GM06990 (cell line): ENCODE measurements around the gene NAGS.
"Not testable (repeated sequence)": the region's sequence is repeated elsewhere in the genome, so short reads cannot be mapped to it uniquely, and the experiment has no call there.

Experiments
- DNase-seq: peaks from one replicate; pipeline ENCODE4 v3.0.0-alpha.2; 2011; ENCODE audit not compliant: insufficient read length; ENCODE audit errors: extremely low read depth
- H3K27me3 ChIP-seq: replicated peaks from 2 replicates; pipeline ENCODE4 v1.6.0; 2011; ENCODE audit warnings: low read length; ENCODE audit not compliant: control insufficient read depth, insufficient read depth
- H3K36me3 ChIP-seq: 2 replicates; pipeline ENCODE4 v1.5.1; 2011; ENCODE audit warnings: low read length; ENCODE audit not compliant: control insufficient read depth, insufficient read depth
- H3K4me3 ChIP-seq: replicated peaks from 2 replicates; pipeline ENCODE4 v1.5.1; 2011; ENCODE audit warnings: low read depth, mild to moderate bottlenecking, control low read depth, low read length
- TF ChIP-seq, protein P1 (sequence below): IDR thresholded peaks from 2 replicates; pipeline ENCODE4 v1.5.1; 2011; ENCODE audit warnings: low read length, control low read depth, mild to moderate bottlenecking, inconsistent platforms; ENCODE audit not compliant: insufficient read depth, poor library complexity, severe bottlenecking

The NAGS gene

GRCh38 chr17:44012874-44013273, 8.5 kb downstream of the NAGS start:
- H3K36me3 ChIP-seq: peaks cover 10% of the 10 kb centered on the region
- no peak for DNase-seq
- TF ChIP-seq, protein P1, sequence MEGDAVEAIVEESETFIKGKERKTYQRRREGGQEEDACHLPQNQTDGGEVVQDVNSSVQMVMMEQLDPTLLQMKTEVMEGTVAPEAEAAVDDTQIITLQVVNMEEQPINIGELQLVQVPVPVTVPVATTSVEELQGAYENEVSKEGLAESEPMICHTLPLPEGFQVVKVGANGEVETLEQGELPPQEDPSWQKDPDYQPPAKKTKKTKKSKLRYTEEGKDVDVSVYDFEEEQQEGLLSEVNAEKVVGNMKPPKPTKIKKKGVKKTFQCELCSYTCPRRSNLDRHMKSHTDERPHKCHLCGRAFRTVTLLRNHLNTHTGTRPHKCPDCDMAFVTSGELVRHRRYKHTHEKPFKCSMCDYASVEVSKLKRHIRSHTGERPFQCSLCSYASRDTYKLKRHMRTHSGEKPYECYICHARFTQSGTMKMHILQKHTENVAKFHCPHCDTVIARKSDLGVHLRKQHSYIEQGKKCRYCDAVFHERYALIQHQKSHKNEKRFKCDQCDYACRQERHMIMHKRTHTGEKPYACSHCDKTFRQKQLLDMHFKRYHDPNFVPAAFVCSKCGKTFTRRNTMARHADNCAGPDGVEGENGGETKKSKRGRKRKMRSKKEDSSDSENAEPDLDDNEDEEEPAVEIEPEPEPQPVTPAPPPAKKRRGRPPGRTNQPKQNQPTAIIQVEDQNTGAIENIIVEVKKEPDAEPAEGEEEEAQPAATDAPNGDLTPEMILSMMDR: no peak
- no peak overlapping the region for H3K4me3 ChIP-seq
- H3K27me3 ChIP-seq: no peaks in the 10 kb centered on the region

DNA sequence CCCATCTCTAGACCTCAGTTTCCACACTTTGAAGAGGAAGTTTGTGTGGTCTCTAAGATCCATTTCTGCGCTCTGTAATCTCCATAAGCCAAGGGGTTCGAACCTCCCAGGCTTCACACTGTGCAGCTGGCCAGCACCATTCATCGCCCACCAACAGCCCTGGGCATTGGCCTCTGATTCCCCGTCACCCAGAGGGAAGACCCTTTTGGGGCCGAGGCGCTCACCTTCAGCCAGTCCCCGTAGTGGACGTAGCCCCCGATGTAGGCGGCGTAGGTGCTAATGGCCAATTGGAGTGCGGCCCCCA, 9.7 kb downstream of the NAGS start:
- Histone ChIP-seq H3K36me3 (peaks cover 9% of the 10 kb centered on the region), H3K27me3 (no peaks in the 10 kb centered on the region), H3K4me3 (peak overlapping the region; percentile 98)
- TF ChIP-seq, protein P1: no peak
- no peak for DNase-seq

DNA sequence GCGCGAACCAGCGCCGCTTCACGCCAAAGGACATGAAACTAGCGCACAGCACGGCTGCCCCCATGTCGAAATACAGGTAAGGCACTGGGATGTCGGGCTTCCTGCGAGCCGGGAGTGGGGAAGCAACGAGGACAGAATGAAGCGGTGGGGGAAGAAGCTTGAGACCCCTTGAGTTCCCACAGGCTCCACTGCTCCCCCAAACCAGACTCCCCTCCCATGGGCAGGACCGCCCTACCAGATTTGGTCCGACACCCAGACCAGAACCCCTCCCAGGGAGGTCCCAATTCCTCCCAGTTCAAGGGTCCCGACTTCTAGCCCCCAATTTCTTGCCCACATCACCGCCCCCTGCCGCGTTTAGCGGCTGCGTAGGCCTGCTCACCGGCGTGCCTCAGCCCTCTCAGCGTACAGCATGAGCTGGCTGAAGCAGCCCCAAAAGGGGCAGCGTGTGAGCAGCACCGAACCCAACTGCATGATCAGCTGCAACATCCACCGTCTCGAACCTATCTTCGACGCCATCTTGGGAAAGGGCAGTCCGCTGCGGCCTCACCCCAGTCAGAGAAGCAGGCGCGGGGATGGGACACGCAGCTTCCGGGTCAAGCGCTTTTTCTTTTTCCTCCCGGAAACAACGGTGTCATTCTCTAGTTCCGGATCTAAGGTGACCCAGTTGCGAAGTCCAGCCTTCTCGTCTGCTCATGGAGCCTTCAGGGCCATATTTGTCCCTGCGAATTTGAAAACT, 10.2 kb downstream of the NAGS start, which contains the start of gene TMEM101:
Gene TMEM101, minus strand, starts transcription at position 527 of the 736 bp plus-strand sequence. Its CDS starts 11 bp downstream, at position 516.
- H3K36me3 ChIP-seq: peaks cover 9% of the 10 kb centered on the region
- no peaks in the 10 kb centered on the region for H3K27me3 ChIP-seq
- peak; percentile 84 for DNase-seq
- H3K4me3 ChIP-seq: peak within 1 kb of the TSS; percentile 98
- TF ChIP-seq, protein P1: no peak

GRCh38 chr17:44021227-44021626, 16.8 kb downstream of the NAGS start:
- H3K27me3 ChIP-seq, H3K36me3 ChIP-seq, H3K4me3 ChIP-seq, DNase-seq: not testable (repeated sequence)

DNA sequence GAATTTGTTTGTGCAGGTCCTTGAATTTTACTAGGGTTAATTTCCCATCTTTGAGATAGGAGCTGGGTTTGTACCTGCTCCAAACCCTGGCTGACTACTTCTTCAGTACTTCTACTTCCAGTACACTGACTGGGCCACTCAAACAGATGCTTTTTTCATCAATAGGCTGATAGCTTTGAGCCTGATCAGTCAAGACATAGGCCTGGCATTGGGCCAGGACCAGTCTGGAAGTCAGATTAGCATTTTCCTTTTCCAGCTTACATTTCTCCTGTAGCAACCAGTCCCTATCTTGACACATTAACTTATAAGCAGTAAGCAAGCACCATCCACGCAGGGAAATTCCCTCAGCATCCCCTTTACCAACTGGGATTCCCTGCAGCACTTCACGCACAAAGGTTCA, 17.8 kb downstream of the NAGS start:
- Histone ChIP-seq H3K36me3 (peaks cover 4% of the 10 kb centered on the region), H3K27me3 (no peaks in the 10 kb centered on the region), H3K4me3 (no peak overlapping the region)
- TF ChIP-seq, protein P1: no peak
- no peak for DNase-seq

GRCh38 chr17:44023545-44024270, 19.3 kb downstream of the NAGS start:
- DNase-seq: no peak
- Histone ChIP-seq H3K4me3 (no peak overlapping the region), H3K27me3 (no peaks in the 10 kb centered on the region), H3K36me3 (peaks cover 5% of the 10 kb centered on the region)
- TF ChIP-seq, protein P1: no peak
